SH-SY5Y (cell line): ENCODE data around the gene HOXB3.

ENCODE experiments used
- GATA2 ChIP-seq: IDR thresholded peaks from 2 replicates; pipeline ENCODE4 v1.6.1; 2011; ENCODE audit warnings: mild to moderate bottlenecking, low read depth, low read length
- GATA3 ChIP-seq: IDR thresholded peaks from 2 replicates; pipeline ENCODE4 v1.6.1; 2011; ENCODE audit warnings: low read depth, mild to moderate bottlenecking, low read length, moderate library complexity

GRCh38 chr17:48545022-48545375 lies 45.0 kb downstream of the HOXB3 start, which contains the start of gene HOXB2:
- TF ChIP-seq GATA2 (no peak), GATA3 (no peak)
